Endothelial cell of umbilical vein (primary cell): Measurements from ENCODE around the gene LGALS3. TPM values are rescaled to one million over a fixed set of nuclear protein-coding genes. Genes with fewer than 3 reads are reported as not detected.

ENCODE experiments used
- BruUV-seq: library from RNA; stranded (reverse); fragments of 400-500 nt; replicated peaks from 2 replicates; lab custom pipeline; 2021; lab: Mats Ljungman, UMichigan
- CTCF ChIA-PET: fragments of 300-600, 350-600 bp; sonication (Branson Sonifier 250); formaldehyde crosslinking; loops from one replicate; lab custom pipeline; 2021; ENCODE audit warnings: antibody characterized with exemption, inconsistent platforms; lab: Charles Lee
- POLR2A ChIA-PET: fragments of 300-600, 350-600 bp; sonication (Branson Sonifier 250); formaldehyde crosslinking; loops from one replicate; lab custom pipeline; 2021; ENCODE audit warnings: antibody characterized with exemption, inconsistent platforms; lab: Charles Lee
- DNase-seq: peaks from one replicate; pipeline ENCODE4 v3.0.0-alpha.2; 2011; ENCODE audit warnings: low read depth, low spot score
- FAIRE-seq: peaks from 2 replicates; lab custom pipeline; 2011; peaks lifted over from hg19 to GRCh38; lab: Jason Lieb, UNC
- H2AFZ ChIP-seq: 2 replicates; pipeline ENCODE4 v1.6.0; 2012; ENCODE audit warnings: low read depth, low read length, control low read depth, inconsistent platforms
- H3K27ac ChIP-seq: 2 replicates; pipeline ENCODE4 v1.5.1; 2011; ENCODE audit warnings: low read depth, mild to moderate bottlenecking, control low read depth, low read length, moderate library complexity; ENCODE audit not compliant: insufficient read depth
- H3K27me3 ChIP-seq, 2 experiments: 2 replicates each; pipeline versions ENCODE4 v1.6.0 to v1.6.1; 2011; ENCODE audit warnings: low read length in 2 of 2, mixed read lengths in 1 of 2; ENCODE audit not compliant: control insufficient read depth in 2 of 2, insufficient read depth in 2 of 2
- H3K36me3 ChIP-seq, 2 experiments: 2 replicates in 1 of 2; 3 replicates in 1 of 2; pipeline ENCODE4 v1.5.1; 2011; ENCODE audit warnings: low read length in 2 of 2, mild to moderate bottlenecking in 1 of 2, moderate library complexity in 1 of 2; ENCODE audit not compliant: control insufficient read depth in 2 of 2, insufficient read depth in 2 of 2; ENCODE audit errors: extremely low read depth in 1 of 2
- H3K4me1 ChIP-seq: 3 replicates; pipeline ENCODE4 v1.5.1; 2011; ENCODE audit warnings: mild to moderate bottlenecking, low read length; ENCODE audit not compliant: control insufficient read depth, insufficient read depth; ENCODE audit errors: extremely low read depth
- H3K4me2 ChIP-seq: 2 replicates; pipeline ENCODE4 v1.6.1; 2011; ENCODE audit warnings: low read length, control low read depth, mixed read lengths; ENCODE audit not compliant: insufficient read depth
- H3K4me3 ChIP-seq, 3 experiments: fragments of 200-600 bp in 1 of 3; sonication (generic), shearing (Covaris generic) in 1 of 3; replicated peaks in 1 of 3; 2 replicates each; pipeline ENCODE4 v1.5.1; 2011 to 2016; ENCODE audit warnings: control low read depth in 3 of 3, low read length in 3 of 3, mild to moderate bottlenecking in 2 of 3, inconsistent platforms in 1 of 3, low read depth in 1 of 3, moderate library complexity in 1 of 3; ENCODE audit not compliant: insufficient read depth in 1 of 3
- H3K79me2 ChIP-seq: 2 replicates; pipeline ENCODE4 v1.6.0; 2012; ENCODE audit warnings: low read length, inconsistent platforms; ENCODE audit not compliant: control insufficient read depth, insufficient read depth
- H3K9ac ChIP-seq: replicated peaks from 2 replicates; pipeline ENCODE3; 2011; ENCODE audit warnings: low read length, control low read depth; ENCODE audit not compliant: insufficient read depth; ENCODE audit errors: extremely low read depth
- H3K9me1 ChIP-seq: replicated peaks from 3 replicates; pipeline ENCODE4 v1.6.0; 2011; ENCODE audit warnings: mild to moderate bottlenecking, low read length; ENCODE audit not compliant: control insufficient read depth, insufficient read depth; ENCODE audit errors: extremely low read depth
- H3K9me3 ChIP-seq: replicated peaks from 2 replicates; pipeline ENCODE4 v1.5.1; 2012; ENCODE audit warnings: low read length, inconsistent platforms; ENCODE audit not compliant: control insufficient read depth, insufficient read depth
- H4K20me1 ChIP-seq: replicated peaks from 2 replicates; pipeline ENCODE3; 2011; ENCODE audit warnings: mild to moderate bottlenecking, low read length; ENCODE audit not compliant: control insufficient read depth, insufficient read depth; ENCODE audit errors: extremely low read depth
- EZH2 ChIP-seq: IDR thresholded peaks from 2 replicates; pipeline ENCODE4 v1.6.1; 2012; ENCODE audit warnings: borderline replicate concordance, low read depth, mild to moderate bottlenecking, moderate library complexity, low read length, inconsistent platforms; ENCODE audit not compliant: severe bottlenecking
- FOS ChIP-seq: IDR thresholded peaks from 2 replicates; pipeline ENCODE4 v1.6.1; 2011; ENCODE audit warnings: mild to moderate bottlenecking, low read length, moderate library complexity, borderline replicate concordance; ENCODE audit not compliant: insufficient read depth
- GATA2 ChIP-seq: IDR thresholded peaks from 2 replicates; pipeline ENCODE4 v1.7.0; 2011; ENCODE audit warnings: low read depth, mild to moderate bottlenecking, moderate library complexity, mixed read lengths, low read length; ENCODE audit not compliant: insufficient read length, insufficient read depth
- JUN ChIP-seq: IDR thresholded peaks from 2 replicates; pipeline ENCODE4 v1.6.1; 2011; ENCODE audit warnings: borderline replicate concordance, low read depth; ENCODE audit not compliant: insufficient read length, insufficient read depth
- MYC ChIP-seq: IDR thresholded peaks from one replicate; pipeline ENCODE4 v1.6.1; 2011; ENCODE audit warnings: mild to moderate bottlenecking, low read depth, low read length
- POLR2A ChIP-seq: IDR thresholded peaks from 2 replicates; pipeline ENCODE4 v1.6.1; 2012; ENCODE audit warnings: low read depth, mild to moderate bottlenecking, control low read depth, low read length
- POLR2AphosphoS5 ChIP-seq: IDR thresholded peaks from 2 replicates; pipeline ENCODE4 v1.6.1; 2012; ENCODE audit warnings: low read depth, mild to moderate bottlenecking, control low read depth, low read length, moderate library complexity; ENCODE audit not compliant: insufficient read depth
- dilution Hi-C: fragments of 300-500 bp; cut with MboI; formaldehyde crosslinking; loops from one replicate; pipeline ENCODE4 v1.15.0; 2019; ENCODE audit warnings: low sequenced_read_pairs; ENCODE audit not compliant: extremely low pct_ligation_motif_present
- intact Hi-C: fragments of 100-400 bp; cut with micrococcal nuclease; formaldehyde crosslinking; loops from one replicate; pipeline ENCODE4 v1.10.0; 2022
- polyA plus RNA-seq, 4 experiments: library from polyadenylated mRNA; depleted of rRNA in 3 of 4; stranded (reverse) in 3 of 4; unstranded in 1 of 4; fragments of >200 nt; gene quantifications; 2 replicates each; pipeline versions ENCODE4 v1.2.1 to v1.2.3, GENCODE V29; 2011 to 2012; ENCODE audit warnings: missing spikeins in 1 of 4
- total RNA-seq: library from RNA; stranded (reverse); gene quantifications from 2 replicates; pipeline ENCODE4 v1.2.3, GENCODE V29; 2021
- TF ChIP-seq, protein P1 (sequence below), 2 donors: IDR thresholded peaks; 1 replicate in 1 of 2; 2 replicates in 1 of 2; pipeline ENCODE4 v1.5.1; 2011; ENCODE audit warnings: low read length in 2 of 2, mild to moderate bottlenecking in 2 of 2, moderate library complexity in 2 of 2, control low read depth in 1 of 2, inconsistent platforms in 1 of 2, low read depth in 1 of 2; ENCODE audit not compliant: insufficient read depth in 1 of 2; ENCODE audit errors: extremely low read depth in 1 of 2
- TF ChIP-seq, protein P2 (sequence below): IDR thresholded peaks from 2 replicates; pipeline ENCODE4 v1.6.1; 2011; ENCODE audit not compliant: insufficient read depth, insufficient read length

The LGALS3 gene
- total and polyA plus RNA-seq, 2 donors (not counting 3 experiments of a cell fraction or from before 2014, with no cell fraction given), result 33.8 to 55.1 TPM

DNA sequence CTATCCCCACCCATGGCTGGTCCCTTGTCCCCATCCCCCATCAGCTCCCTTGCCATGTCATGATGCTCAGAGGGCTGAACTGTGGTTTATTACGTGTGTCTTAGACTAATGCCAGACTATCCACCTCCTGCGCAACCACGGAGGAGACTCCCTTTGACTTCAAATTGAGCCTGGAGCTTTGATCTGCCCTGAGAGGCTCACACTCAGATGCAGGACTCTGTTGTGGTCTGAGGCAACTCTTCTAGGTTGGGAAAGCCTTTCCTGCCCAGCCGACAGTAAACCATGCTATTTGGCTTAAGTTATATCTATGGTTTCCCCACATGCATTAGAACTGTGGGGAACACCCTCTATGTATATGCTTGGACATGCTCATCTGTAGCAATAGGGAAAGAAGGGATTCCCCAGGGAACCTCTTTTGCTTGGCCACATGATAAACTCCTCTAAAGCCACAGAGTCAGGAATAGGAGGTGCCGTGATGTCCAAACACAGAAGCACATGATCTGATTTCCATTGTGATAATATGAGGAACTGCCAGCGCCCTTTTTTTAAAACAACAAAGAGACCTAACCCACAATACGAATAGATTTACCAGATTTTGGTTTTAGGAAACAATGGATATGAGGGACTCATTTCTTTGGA lies 11.1 kb upstream of the LGALS3 start:
- Histone ChIP-seq H3K27me3 (no peaks in the 10 kb centered on the region), H3K4me2 (no peak overlapping the region), H3K36me3 (no peaks in the 10 kb centered on the region), H3K9ac (no peak overlapping the region), H3K4me1 (no peaks in the 10 kb centered on the region), H3K9me3 (no peaks in the 10 kb centered on the region), H2AFZ (peak overlapping the region; percentile 46), H4K20me1 (no peaks in the 10 kb centered on the region), H3K27ac (no peak overlapping the region), H3K4me3 (no peak overlapping the region), H3K79me2 (no peaks in the 10 kb centered on the region), H3K9me1 (no peaks in the 10 kb centered on the region)
- CTCF ChIA-PET, result interaction anchor here (1.2 to 2.3 kb wide), 4 partner anchors 10 to 43 kb away, joined by 4 to 13 read pairs (median 6); no protein-coding TSS in a partner anchor
- DNase-seq (peak; percentile 33), FAIRE-seq (no peak)
- POLR2A ChIA-PET, result interaction anchor here (1.1 kb wide), 1 partner anchor 10 kb away, joined by 3 read pairs; no protein-coding TSS in a partner anchor
- dilution Hi-C loops, result no loop called here
- intact Hi-C loops, result no loop called here
- no TSS peak for BruUV-seq
- TF ChIP-seq POLR2AphosphoS5 (no peak), POLR2A (no peak), MYC (no peak), EZH2 (no peak), GATA2 (no peak), FOS (no peak), JUN (no peak)
- TF ChIP-seq, protein P1, sequence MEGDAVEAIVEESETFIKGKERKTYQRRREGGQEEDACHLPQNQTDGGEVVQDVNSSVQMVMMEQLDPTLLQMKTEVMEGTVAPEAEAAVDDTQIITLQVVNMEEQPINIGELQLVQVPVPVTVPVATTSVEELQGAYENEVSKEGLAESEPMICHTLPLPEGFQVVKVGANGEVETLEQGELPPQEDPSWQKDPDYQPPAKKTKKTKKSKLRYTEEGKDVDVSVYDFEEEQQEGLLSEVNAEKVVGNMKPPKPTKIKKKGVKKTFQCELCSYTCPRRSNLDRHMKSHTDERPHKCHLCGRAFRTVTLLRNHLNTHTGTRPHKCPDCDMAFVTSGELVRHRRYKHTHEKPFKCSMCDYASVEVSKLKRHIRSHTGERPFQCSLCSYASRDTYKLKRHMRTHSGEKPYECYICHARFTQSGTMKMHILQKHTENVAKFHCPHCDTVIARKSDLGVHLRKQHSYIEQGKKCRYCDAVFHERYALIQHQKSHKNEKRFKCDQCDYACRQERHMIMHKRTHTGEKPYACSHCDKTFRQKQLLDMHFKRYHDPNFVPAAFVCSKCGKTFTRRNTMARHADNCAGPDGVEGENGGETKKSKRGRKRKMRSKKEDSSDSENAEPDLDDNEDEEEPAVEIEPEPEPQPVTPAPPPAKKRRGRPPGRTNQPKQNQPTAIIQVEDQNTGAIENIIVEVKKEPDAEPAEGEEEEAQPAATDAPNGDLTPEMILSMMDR (IDR thresholded peaks at IDR 0.05; ENCODE audit: extremely low read depth in 1 of 2, insufficient read depth in 1 of 2, low read depth in 1 of 2, low read length in 2 of 2), result no peak
- TF ChIP-seq, protein P2, sequence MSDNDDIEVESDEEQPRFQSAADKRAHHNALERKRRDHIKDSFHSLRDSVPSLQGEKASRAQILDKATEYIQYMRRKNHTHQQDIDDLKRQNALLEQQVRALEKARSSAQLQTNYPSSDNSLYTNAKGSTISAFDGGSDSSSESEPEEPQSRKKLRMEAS, result no peak
